A204.1 (cell line): ENCODE results near the gene STX3.
"Not testable (repeated sequence)": the region's sequence is repeated elsewhere in the genome, so short reads cannot be mapped to it uniquely, and the experiment has no call there.

Experiments used
- FAIRE-seq: peaks from 2 replicates; lab custom pipeline; 2012; peaks lifted over from hg19 to GRCh38; lab: Jason Lieb, UNC

Gene STX3

GRCh38 chr11:59758401-59759037 is 3.3 kb downstream of the STX3 start:
- no peak for FAIRE-seq

GRCh38 chr11:59759900-59760299 is 4.7 kb downstream of the STX3 start:
- FAIRE-seq = no peak

GRCh38 chr11:59760771-59761170 is 5.6 kb downstream of the STX3 start:
- no peak for FAIRE-seq

GRCh38 chr11:59761993-59762392 is 6.8 kb downstream of the STX3 start:
- FAIRE-seq = no peak

- no peak for FAIRE-seq
Measured at GRCh38 chr11:59765068-59765735, 10.0 kb downstream of the STX3 start.

- no peak for FAIRE-seq
Measured at GRCh38 chr11:59766542-59767224, 11.5 kb downstream of the STX3 start.

GRCh38 chr11:59767225-59767611 is 12.0 kb downstream of the STX3 start:
- FAIRE-seq = no peak

- FAIRE-seq = no peak
Measured at GRCh38 chr11:59769111-59769510, 13.9 kb downstream of the STX3 start.

- no peak for FAIRE-seq
Measured at GRCh38 chr11:59769828-59770227, 14.7 kb downstream of the STX3 start.

GRCh38 chr11:59770319-59770718 is 15.1 kb downstream of the STX3 start:
- FAIRE-seq = no peak

GRCh38 chr11:59770869-59771268 is 15.7 kb downstream of the STX3 start:
- no peak for FAIRE-seq

GRCh38 chr11:59771605-59772004 is 16.4 kb downstream of the STX3 start:
- FAIRE-seq = no peak

- FAIRE-seq = no peak
Measured at GRCh38 chr11:59773083-59773440, 17.9 kb downstream of the STX3 start.

- FAIRE-seq = no peak
Measured at GRCh38 chr11:59776210-59777066, 21.3 kb downstream of the STX3 start.

- no peak for FAIRE-seq
Measured at GRCh38 chr11:59777104-59777503, 21.9 kb downstream of the STX3 start.

GRCh38 chr11:59778122-59778521 is 22.9 kb downstream of the STX3 start:
- no peak for FAIRE-seq

- no peak for FAIRE-seq
Measured at GRCh38 chr11:59779487-59779886, 24.3 kb downstream of the STX3 start.

- FAIRE-seq = no peak
Measured at GRCh38 chr11:59782080-59782479, 26.9 kb downstream of the STX3 start.

GRCh38 chr11:59783632-59784090 is 28.5 kb downstream of the STX3 start:
- no peak for FAIRE-seq

GRCh38 chr11:59784441-59784840 is 29.3 kb downstream of the STX3 start:
- not testable (repeated sequence) for FAIRE-seq

- FAIRE-seq = no peak
Measured at GRCh38 chr11:59785818-59786217, 30.6 kb downstream of the STX3 start.

GRCh38 chr11:59787255-59787588 is 32.0 kb downstream of the STX3 start:
- no peak for FAIRE-seq

- no peak for FAIRE-seq
Measured at GRCh38 chr11:59787816-59788215, 32.6 kb downstream of the STX3 start.
